H4 (cell line): ENCODE data around the gene MKX. TPM values are rescaled to one million over a fixed set of nuclear protein-coding genes. Genes with fewer than 3 reads are reported as not detected.

Experiments used
- DNase-seq: peaks from one replicate; pipeline ENCODE4 v3.0.0-alpha.2; 2015; ENCODE audit warnings: low spot score
- total RNA-seq: library from RNA; depleted of rRNA; stranded (reverse); fragments of >200 nt; shearing (Covaris generic); gene quantifications from 2 replicates; pipeline ENCODE4 v1.2.3, GENCODE V29; 2014; rRNA removed

The MKX gene
- total RNA-seq, 1 experiment from 2014 or later = not detected

GRCh38 chr10:27654284-27654683, 91.3 kb downstream of the MKX start:
- DNase-seq = no peak

DNA sequence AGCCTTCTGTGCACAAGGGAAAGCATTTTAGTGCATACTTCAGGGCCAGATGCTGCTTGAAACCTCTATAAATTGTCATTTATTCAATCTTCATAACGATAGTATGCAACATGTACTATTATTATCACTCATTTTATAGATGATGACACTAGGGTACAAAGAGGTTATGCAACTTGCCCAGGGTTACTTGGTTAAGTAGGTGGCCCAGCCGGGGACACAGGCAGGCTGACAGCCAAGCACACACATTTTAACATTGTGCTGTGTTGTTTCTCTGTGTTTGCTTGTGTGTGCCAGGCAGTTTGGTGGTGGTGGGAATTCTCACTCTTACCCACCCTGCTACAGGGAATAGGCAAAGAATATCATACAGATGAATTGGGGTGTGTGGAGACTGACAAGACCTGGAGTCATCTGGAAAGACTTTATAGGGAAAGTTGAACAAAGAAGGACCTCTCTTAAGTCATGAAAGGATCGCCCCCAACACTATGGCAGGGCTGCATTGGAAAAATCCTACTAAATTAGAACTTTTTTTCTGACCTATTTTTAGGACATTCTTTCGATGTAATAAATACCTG, 98.9 kb downstream of the MKX start:
- no peak for DNase-seq

DNA sequence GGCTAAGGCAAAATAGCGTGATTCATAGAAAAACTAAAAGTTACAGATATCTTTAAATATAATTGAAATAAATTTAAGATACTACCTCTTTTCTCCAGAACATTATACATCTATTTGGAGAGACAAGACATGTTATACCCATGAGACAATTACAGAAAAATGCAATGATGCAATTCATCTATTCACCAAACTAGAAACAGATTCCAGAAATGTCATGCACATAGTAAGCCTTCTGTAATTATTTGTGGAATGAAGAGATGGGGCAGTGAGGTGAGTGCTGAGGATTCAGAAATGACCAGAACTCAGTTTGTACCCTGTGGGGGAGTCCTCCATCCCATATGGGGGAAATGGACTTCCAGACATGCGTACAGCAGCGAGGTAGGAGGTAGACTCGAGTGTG, 99.4 kb downstream of the MKX start:
- DNase-seq = no peak

DNA sequence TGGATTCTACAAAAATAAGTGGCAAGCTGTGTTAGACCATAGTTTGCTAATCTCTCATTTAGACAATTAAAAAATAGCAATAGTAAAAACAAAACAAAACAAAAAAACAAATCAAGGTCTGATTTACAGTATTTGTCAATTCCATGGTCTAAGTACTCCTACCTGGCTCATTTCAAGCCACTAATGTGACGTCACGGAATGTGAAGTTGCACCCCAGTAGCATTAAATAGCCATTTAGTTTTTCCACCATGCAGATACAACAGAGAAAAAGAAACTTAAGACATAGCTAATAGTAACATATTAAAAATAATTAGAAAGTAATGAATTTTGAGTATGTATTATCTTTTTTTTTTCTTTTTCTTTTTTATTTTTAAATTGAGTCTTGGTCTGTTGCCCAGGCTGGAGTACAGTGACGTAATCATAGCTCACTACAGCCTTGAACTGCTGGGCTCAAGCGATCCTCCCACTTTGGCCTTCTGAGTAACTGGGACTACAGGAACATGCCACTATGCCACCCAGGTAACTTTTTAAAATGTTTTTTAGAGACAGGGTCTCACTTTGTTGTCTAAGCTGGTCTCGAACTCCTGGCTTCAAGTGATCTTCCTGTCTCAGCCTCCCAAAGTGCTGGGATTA, 101.2 kb downstream of the MKX start:
- no peak for DNase-seq

DNA sequence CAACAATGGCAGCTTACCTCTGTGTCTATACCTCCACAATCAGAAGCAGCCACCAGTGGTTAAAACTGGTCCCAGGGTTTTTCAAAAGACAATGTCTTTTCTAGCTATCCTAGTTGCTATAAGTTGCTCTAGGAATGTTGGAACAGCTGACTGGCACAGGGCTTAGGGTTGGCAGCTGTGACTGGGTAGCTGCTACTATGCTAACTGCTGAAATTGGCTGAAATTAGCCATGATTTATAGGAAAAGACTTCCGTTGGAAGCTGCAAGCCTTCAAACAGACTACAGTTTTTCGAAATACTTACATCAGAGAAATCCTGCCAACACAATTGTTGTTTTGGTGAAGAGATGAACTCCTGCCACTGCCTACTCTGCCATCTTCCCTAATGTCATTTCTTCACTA, 102.3 kb downstream of the MKX start:
- DNase-seq = no peak

GRCh38 chr10:27642023-27642589, 103.5 kb downstream of the MKX start:
- no peak for DNase-seq

- DNase-seq = no peak
Measured at GRCh38 chr10:27638071-27638750, 107.4 kb downstream of the MKX start.

GRCh38 chr10:27637601-27638000, 108.0 kb downstream of the MKX start:
- no peak for DNase-seq

- DNase-seq = no peak
Measured at GRCh38 chr10:27636816-27637215, 108.8 kb downstream of the MKX start.

DNA sequence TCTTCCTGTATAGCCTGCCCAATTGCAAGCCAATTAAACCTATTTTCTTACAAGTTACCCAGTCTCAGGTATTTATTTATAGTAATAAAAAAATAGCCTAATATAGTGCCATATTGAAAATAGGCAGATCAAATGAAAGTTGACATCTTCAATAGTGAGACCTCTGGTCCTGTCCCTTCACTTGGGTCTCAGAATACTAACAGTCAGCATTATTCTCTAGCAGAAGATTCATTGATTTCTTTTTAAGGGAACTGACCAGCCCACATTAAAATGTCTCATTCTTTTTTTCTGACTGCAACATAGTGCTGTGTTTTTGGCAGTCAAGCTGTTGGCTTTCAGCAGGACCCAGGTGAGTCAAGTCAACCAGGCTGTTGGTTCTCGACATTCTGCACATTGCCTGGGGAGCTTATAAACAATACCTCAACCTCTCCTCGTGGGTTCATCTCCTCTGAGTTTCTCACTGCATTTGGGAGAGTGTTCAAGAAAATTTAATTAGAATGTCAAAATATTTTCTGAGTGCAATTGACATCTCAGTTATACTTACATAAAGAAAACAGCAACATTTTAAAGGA, 109.8 kb downstream of the MKX start:
- DNase-seq = no peak

- DNase-seq = no peak
Measured at GRCh38 chr10:27635290-27635689, 110.3 kb downstream of the MKX start.

DNA sequence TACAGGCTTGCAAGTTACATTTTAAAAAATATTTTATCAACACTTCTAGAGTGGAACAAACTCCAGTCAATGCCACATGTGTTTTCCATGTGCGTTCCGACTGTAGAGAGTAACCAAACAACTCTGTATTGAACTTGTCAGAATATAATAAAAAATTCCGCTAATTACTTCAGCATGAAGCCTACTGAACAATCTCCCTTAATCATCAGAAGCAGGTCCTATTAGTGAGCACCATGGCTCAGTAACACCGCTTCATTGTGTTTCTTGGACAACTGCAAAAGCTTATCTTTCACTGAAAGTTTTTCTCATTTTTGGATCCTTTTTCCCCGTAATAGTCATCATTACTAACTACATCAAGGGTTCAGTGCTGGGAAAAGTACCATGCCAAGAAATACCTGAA, 117.0 kb downstream of the MKX start:
- DNase-seq = no peak

DNA sequence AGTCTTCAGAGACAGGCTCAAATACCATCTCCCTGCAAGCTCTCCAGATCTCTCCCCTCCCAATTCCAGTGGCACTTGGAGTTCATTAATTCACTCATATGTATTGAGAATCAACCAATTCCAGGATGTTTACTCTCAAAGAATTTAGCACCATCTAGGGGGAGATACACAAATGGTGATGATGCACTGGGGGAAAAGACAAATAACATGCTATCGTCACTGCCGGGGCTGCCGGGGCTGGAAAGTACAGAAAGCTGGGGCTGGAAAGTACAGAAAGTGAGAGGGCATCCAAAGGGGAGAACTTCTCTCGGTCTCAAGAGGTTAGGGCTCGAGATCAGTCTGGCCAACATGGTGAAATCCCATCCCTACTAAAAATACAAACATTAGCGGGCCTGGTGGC, 118.7 kb downstream of the MKX start:
- no peak for DNase-seq

- DNase-seq = no peak
Measured at GRCh38 chr10:27625452-27626211, 120.0 kb downstream of the MKX start.

DNA sequence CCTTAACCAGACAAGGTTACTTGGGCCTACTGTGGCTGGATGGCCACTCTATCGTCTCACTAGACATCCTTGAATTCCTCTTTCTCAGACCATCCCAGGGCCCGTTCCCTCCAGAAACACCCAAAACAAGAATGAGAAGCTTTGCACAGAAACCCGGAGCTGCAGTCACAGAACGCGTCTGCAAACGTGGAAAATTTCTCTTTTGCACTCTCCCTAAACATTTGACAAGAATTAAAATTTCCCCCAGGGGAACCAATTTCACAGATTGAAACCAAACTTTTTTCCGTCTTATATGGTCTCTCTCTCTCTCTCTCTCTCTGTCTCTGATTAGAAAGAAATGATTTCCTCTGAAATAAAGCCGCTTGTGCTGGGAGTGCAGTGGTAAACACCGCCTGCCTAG, 120.7 kb downstream of the MKX start:
- DNase-seq = no peak

Other genes with a start within 250 kb of the MKX start
- gene RAB18, start 241.5 kb downstream of the MKX start, total RNA-seq = 26.1 and 30.4 TPM in 2 replicates